H54 (cell line): ENCODE data around the gene CRKL.

ENCODE experiments used
- DNase-seq: peaks from one replicate; pipeline ENCODE4 v3.0.0; 2011; ENCODE audit warnings: low spot score, mixed read lengths; ENCODE audit not compliant: insufficient read length
- FAIRE-seq: peaks from 3 replicates; lab custom pipeline; 2011; peaks lifted over from hg19 to GRCh38; lab: Jason Lieb, UNC
- POLR2A ChIP-seq: IDR thresholded peaks from 2 replicates; pipeline ENCODE4 v1.6.1; 2011; ENCODE audit warnings: low read depth, mild to moderate bottlenecking, low read length

CRKL gene

GRCh38 chr22:20972933-20973577, 55.8 kb downstream of the CRKL start:
- no peak for TF ChIP-seq POLR2A
- FAIRE-seq (no peak), DNase-seq (no peak)

- no peak for FAIRE-seq
- no peak for TF ChIP-seq POLR2A
- no peak for DNase-seq
These were observed 56.6 kb downstream of the CRKL start for GRCh38 chr22:20973634-20974286.

- FAIRE-seq (no peak), DNase-seq (no peak)
- TF ChIP-seq POLR2A, result no peak
These were observed 57.2 kb downstream of the CRKL start for GRCh38 chr22:20974336-20974955.

GRCh38 chr22:20975541-20976290, 58.5 kb downstream of the CRKL start:
- DNase-seq (no peak), FAIRE-seq (no peak)
- no peak for TF ChIP-seq POLR2A

- no peak for FAIRE-seq
- TF ChIP-seq POLR2A, result no peak
- no peak for DNase-seq
These were observed 59.2 kb downstream of the CRKL start for GRCh38 chr22:20976291-20976877.

- no peak for TF ChIP-seq POLR2A
- DNase-seq (no peak), FAIRE-seq (no peak)
These were observed 59.8 kb downstream of the CRKL start for GRCh38 chr22:20977019-20977418.

- no peak for TF ChIP-seq POLR2A
- DNase-seq (no peak), FAIRE-seq (no peak)
These were observed 60.4 kb downstream of the CRKL start for GRCh38 chr22:20977516-20978170.

GRCh38 chr22:20978419-20978818, 61.2 kb downstream of the CRKL start:
- no peak for FAIRE-seq
- TF ChIP-seq POLR2A, result no peak

GRCh38 chr22:20979243-20979809, 62.1 kb downstream of the CRKL start:
- DNase-seq (no peak), FAIRE-seq (no peak)
- TF ChIP-seq POLR2A, result no peak

More at GRCh38 chr22:20978419-20978818, 61.2 kb downstream of the CRKL start:
- no peak for DNase-seq

GRCh38 chr22:20979940-20980453, 62.8 kb downstream of the CRKL start:
- no peak for TF ChIP-seq POLR2A
- no peak for DNase-seq
- no peak for FAIRE-seq

- no peak for TF ChIP-seq POLR2A
These were observed 63.3 kb downstream of the CRKL start for GRCh38 chr22:20980523-20980922.

GRCh38 chr22:20980938-20981722, 63.9 kb downstream of the CRKL start:
- no peak for FAIRE-seq

More at GRCh38 chr22:20980523-20980922, 63.3 kb downstream of the CRKL start:
- DNase-seq (no peak), FAIRE-seq (no peak)

More at GRCh38 chr22:20980938-20981722, 63.9 kb downstream of the CRKL start:
- TF ChIP-seq POLR2A, result no peak
- no peak for DNase-seq
